BJ (cell line): ENCODE data around the gene SORCS2. TPM values are rescaled to one million over a fixed set of nuclear protein-coding genes. Genes with fewer than 3 reads are reported as not detected.

Experiments used
- CTCF ChIA-PET: fragments of 350-600 bp; formaldehyde crosslinking; extraction: SDS; loops from one replicate; lab custom pipeline; 2021; ENCODE audit warnings: antibody characterized with exemption, inconsistent platforms; lab: Yijun Ruan, JAX
- POLR2A ChIA-PET: fragments of 300-600 bp; sonication (Branson Sonifier 250); formaldehyde crosslinking; extraction: SDS; loops from one replicate; lab custom pipeline; 2021; ENCODE audit warnings: antibody characterized with exemption; lab: Charles Lee
- DNase-seq: peaks from one replicate; pipeline ENCODE4 v3.0.0-alpha.2; 2011; ENCODE audit warnings: low read depth
- H3K27me3 ChIP-seq: 2 replicates; pipeline ENCODE4 v1.6.0; 2011; ENCODE audit warnings: low read length; ENCODE audit not compliant: control insufficient read depth, insufficient read depth
- H3K36me3 ChIP-seq: 2 replicates; pipeline ENCODE4 v1.5.1; 2011; ENCODE audit warnings: low read length; ENCODE audit not compliant: control insufficient read depth, insufficient read depth
- H3K4me3 ChIP-seq: 2 replicates; pipeline ENCODE4 v1.5.1; 2011; ENCODE audit warnings: low read depth, mild to moderate bottlenecking, control low read depth, low read length
- CTCF ChIP-seq: IDR thresholded peaks from 2 replicates; pipeline ENCODE4 v1.5.1; 2011; ENCODE audit warnings: low read depth, mild to moderate bottlenecking, control low read depth, inconsistent platforms, low read length, moderate library complexity; ENCODE audit not compliant: insufficient read depth
- polyA plus RNA-seq: library from polyadenylated mRNA; depleted of rRNA; stranded (reverse); fragments of >200 nt; gene quantifications from 2 replicates; pipeline ENCODE4 v1.2.3, GENCODE V29; 2011

Gene SORCS2
- polyA plus RNA-seq, 1 experiment, result 0.63 TPM

GRCh38 chr4:7529368-7530080 is 337.2 kb downstream of the SORCS2 start:
- no peak for DNase-seq
- no peak overlapping the region for H3K4me3 ChIP-seq
- H3K27me3 ChIP-seq, result no peaks in the 10 kb centered on the region
- no peak for TF ChIP-seq CTCF
- ChIA-PET CTCF (no interaction called here), POLR2A (no interaction called here)
- no peaks in the 10 kb centered on the region for H3K36me3 ChIP-seq

GRCh38 chr4:7530082-7530481 is 337.7 kb downstream of the SORCS2 start:
- H3K36me3 ChIP-seq, result no peaks in the 10 kb centered on the region
- DNase-seq, result no peak
- no peaks in the 10 kb centered on the region for H3K27me3 ChIP-seq
- CTCF ChIA-PET, result no interaction called here
- POLR2A ChIA-PET, result no interaction called here
- TF ChIP-seq CTCF, result no peak
- no peak overlapping the region for H3K4me3 ChIP-seq

GRCh38 chr4:7530932-7531639 is 338.7 kb downstream of the SORCS2 start:
- no peak for TF ChIP-seq CTCF
- CTCF ChIA-PET, result interaction anchor here (1.1 kb wide), 1 partner anchor 189 kb away, joined by 3 read pairs; no protein-coding TSS in a partner anchor

GRCh38 chr4:7531640-7531994 is 339.3 kb downstream of the SORCS2 start:
- Histone ChIP-seq H3K4me3 (no peak overlapping the region), H3K36me3 (no peaks in the 10 kb centered on the region), H3K27me3 (no peaks in the 10 kb centered on the region)
- ChIA-PET CTCF (interaction anchor here (1.1 kb wide), 1 partner anchor 189 kb away, joined by 3 read pairs; no protein-coding TSS in a partner anchor), POLR2A (no interaction called here)
- no peak for DNase-seq
- TF ChIP-seq CTCF, result no peak

More at GRCh38 chr4:7530932-7531639, 338.7 kb downstream of the SORCS2 start:
- POLR2A ChIA-PET, result no interaction called here
- Histone ChIP-seq H3K27me3 (no peaks in the 10 kb centered on the region), H3K36me3 (no peaks in the 10 kb centered on the region), H3K4me3 (no peak overlapping the region)
- DNase-seq, result no peak

- Histone ChIP-seq H3K27me3 (no peaks in the 10 kb centered on the region), H3K36me3 (no peaks in the 10 kb centered on the region), H3K4me3 (no peak overlapping the region)
- POLR2A ChIA-PET, result no interaction called here
- CTCF ChIA-PET, result interaction anchor here (0.6 kb wide), 1 partner anchor 152 kb away, joined by 3 read pairs; no protein-coding TSS in a partner anchor
- no peak for TF ChIP-seq CTCF
- DNase-seq, result no peak
Measured at GRCh38 chr4:7532043-7532442, 339.7 kb downstream of the SORCS2 start.
